OCI-LY7 (cell line): ENCODE measurements around the gene SLC43A2. TPM values are rescaled to one million over a fixed set of nuclear protein-coding genes. Genes with fewer than 3 reads are reported as not detected.

ENCODE experiments used
- BruUV-seq: library from RNA; stranded (reverse); fragments of 400-500 nt; replicated peaks from 2 replicates; lab custom pipeline; 2021; lab: Mats Ljungman, UMichigan
- CTCF ChIA-PET: fragments of 300-600 bp; sonication (Branson Sonifier 250); formaldehyde crosslinking; loops from one replicate; lab custom pipeline; 2022; ENCODE audit warnings: antibody characterized with exemption; ENCODE audit not compliant: unreplicated experiment; lab: Charles Lee
- POLR2A ChIA-PET: fragments of 300-600 bp; sonication (Branson Sonifier 250); formaldehyde crosslinking; loops from one replicate; lab custom pipeline; 2022; ENCODE audit warnings: antibody characterized with exemption; lab: Charles Lee
- DNase-seq: peaks from one replicate; pipeline ENCODE4 v3.0.0-alpha.2; 2015; ENCODE audit warnings: low spot score
- H2AFZ ChIP-seq: fragments of 200-600 bp; sonication (generic), shearing (Covaris generic); 2 replicates; pipeline ENCODE4 v1.6.1; 2014; ENCODE audit warnings: mild to moderate bottlenecking, antibody characterized with exemption, low read length, moderate library complexity
- H3K27ac ChIP-seq: fragments of 200-600 bp; sonication (generic); 2 replicates; pipeline ENCODE4 v1.5.1; 2014; ENCODE audit warnings: mixed run types, low read depth, mild to moderate bottlenecking, moderate library complexity, low read length, inconsistent platforms; ENCODE audit not compliant: poor library complexity, severe bottlenecking
- H3K36me3 ChIP-seq: fragments of 200-600 bp; sonication (generic); 2 replicates; pipeline ENCODE4 v1.6.1; 2014; ENCODE audit warnings: mild to moderate bottlenecking, antibody characterized with exemption, low read length, moderate library complexity, mixed read lengths; ENCODE audit not compliant: insufficient read depth
- H3K4me1 ChIP-seq: fragments of 200-600 bp; sonication (generic); 2 replicates; pipeline ENCODE4 v1.5.1; 2014; ENCODE audit warnings: mild to moderate bottlenecking, low read length; ENCODE audit not compliant: insufficient read depth, poor library complexity, severe bottlenecking
- H3K4me2 ChIP-seq: fragments of 200-600 bp; sonication (generic); 2 replicates; pipeline ENCODE4 v1.6.1; 2014; ENCODE audit warnings: mild to moderate bottlenecking, low read length
- H3K4me3 ChIP-seq: fragments of 200-600 bp; sonication (generic); 2 replicates; pipeline ENCODE4 v1.5.1; 2014; ENCODE audit warnings: mild to moderate bottlenecking, low read depth, low read length; ENCODE audit not compliant: poor library complexity, severe bottlenecking
- H3K79me2 ChIP-seq: fragments of 200-600 bp; sonication (generic); 2 replicates; pipeline ENCODE4 v1.6.1; 2016; ENCODE audit warnings: low read depth, mild to moderate bottlenecking, low read length, moderate library complexity, mixed read lengths; ENCODE audit not compliant: insufficient read depth
- H3K9me2 ChIP-seq: fragments of 200-600 bp; sonication (generic); 2 replicates; pipeline ENCODE4 v1.6.1; 2016; ENCODE audit warnings: mild to moderate bottlenecking, low read length, mixed read lengths; ENCODE audit not compliant: insufficient read depth
- H3K9me3 ChIP-seq: fragments of 200-600 bp; sonication (generic); 2 replicates; pipeline ENCODE4 v1.6.1; 2014; ENCODE audit warnings: mild to moderate bottlenecking, mixed run types, low read length, mixed read lengths
- H4K20me1 ChIP-seq: fragments of 200-600 bp; sonication (generic); 2 replicates; pipeline ENCODE4 v1.6.1; 2014; ENCODE audit warnings: mild to moderate bottlenecking, antibody characterized with exemption, low read length, moderate library complexity, mixed read lengths; ENCODE audit not compliant: insufficient read depth
- CTCF ChIP-seq: fragments of 200-600 bp; sonication (generic); conservative IDR thresholded peaks from 2 replicates; pipeline ENCODE4 v1.5.1; 2014; ENCODE audit warnings: mild to moderate bottlenecking, antibody characterized with exemption, low read length, moderate library complexity, mixed read lengths
- EZH2phosphoT487 ChIP-seq: fragments of 200-600 bp; sonication (generic); IDR thresholded peaks from 2 replicates; pipeline ENCODE4 v1.6.1; 2018; ENCODE audit warnings: low read depth, borderline replicate concordance, mild to moderate bottlenecking, mixed run types, antibody characterized with exemption, low read length, moderate library complexity, mixed read lengths
- intact Hi-C: fragments of 100-400 bp; cut with micrococcal nuclease; formaldehyde crosslinking; loops from one replicate; pipeline ENCODE4 v1.10.0; 2022; ENCODE audit not compliant: unreplicated experiment
- total RNA-seq, 2 experiments: library from RNA; depleted of rRNA in 1 of 2; stranded (reverse); fragments of >200 nt in 1 of 2; shearing (Covaris generic) in 1 of 2; gene quantifications; 2 replicates each; pipeline ENCODE4 v1.2.3, GENCODE V29; 2014 to 2022

The SLC43A2 gene
- total RNA-seq, 2 experiments from 2014 or later, result 9.2 to 17.1 TPM

GRCh38 chr17:1593630-1593931 lies 35.1 kb downstream of the SLC43A2 start:
- H3K4me1 ChIP-seq, result peaks cover 30% of the 10 kb centered on the region
- H3K27ac ChIP-seq, result peak overlapping the region; percentile 78
- H3K36me3 ChIP-seq, result 0 out of 2 replicates have a peak, but pooled peaks cover 5% of the 10 kb centered on the region
- no peaks in the 10 kb centered on the region for H3K9me2 ChIP-seq
- no peaks in the 10 kb centered on the region for H3K9me3 ChIP-seq
- no peaks in the 10 kb centered on the region for H4K20me1 ChIP-seq
- DNase-seq, result no peak
- H3K4me3 ChIP-seq, result peak overlapping the region; percentile 56
- ChIA-PET CTCF (interaction anchor here (0.6 kb wide), 1 partner anchor 19 kb away, joined by 3 read pairs; no protein-coding TSS in a partner anchor), POLR2A (no interaction called here)
- H2AFZ ChIP-seq, result peak overlapping the region; percentile 20; the same call in 1 of the 2 replicates
- intact Hi-C loops, result loop anchor here (1.0 kb wide), 1 partner anchor 34 kb away; no protein-coding TSS in a partner anchor
- H3K79me2 ChIP-seq, result no peaks in the 10 kb centered on the region
- TSS peak; percentile 78 for BruUV-seq
- peak overlapping the region; percentile 82 for H3K4me2 ChIP-seq
- TF ChIP-seq CTCF, result no peak
- TF ChIP-seq EZH2phosphoT487, result no peak

DNA sequence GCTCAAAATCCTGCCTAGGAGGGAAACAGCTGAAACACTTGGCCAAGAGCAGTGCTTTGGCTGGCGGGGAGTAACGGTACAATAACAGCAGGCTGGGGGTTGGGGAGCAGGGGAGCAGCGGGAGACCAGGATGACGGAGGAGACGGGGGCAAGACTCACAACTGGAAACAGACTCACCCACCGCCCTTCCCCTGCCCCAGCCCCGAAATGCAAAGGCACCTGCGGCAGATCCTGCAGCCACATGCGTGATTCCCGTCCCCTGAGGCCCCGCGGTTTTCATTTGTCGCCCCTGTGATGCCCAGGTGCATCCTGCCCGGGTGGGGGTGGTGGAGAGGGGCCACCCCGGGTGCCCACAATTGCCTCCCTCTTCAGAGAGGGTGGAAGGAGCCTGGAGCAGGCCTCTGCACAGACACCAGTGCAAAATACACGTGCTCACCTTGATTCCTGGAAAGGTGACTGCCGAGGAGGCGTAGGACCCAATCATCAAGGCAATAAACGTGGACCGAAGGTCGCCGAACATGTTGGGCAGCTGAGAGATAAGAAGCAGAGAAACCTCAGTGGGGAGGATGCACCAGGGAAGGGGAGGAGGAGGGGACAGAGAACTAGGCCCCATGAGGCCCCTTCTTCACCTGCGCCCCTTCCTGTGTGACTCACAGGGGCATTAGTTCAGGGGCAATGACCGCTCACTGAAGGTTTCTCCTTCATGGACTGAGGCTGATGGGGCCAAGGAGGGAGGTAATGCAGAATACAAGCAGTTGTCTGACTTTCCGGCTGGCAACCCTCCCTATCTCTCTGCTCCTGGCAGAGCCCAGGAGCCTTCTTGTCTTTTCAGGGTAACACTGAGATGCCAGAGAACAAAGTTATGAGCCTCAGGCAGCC lies 35.6 kb downstream of the SLC43A2 start:
- intact Hi-C loops, result loop anchor here (1.0 kb wide), 1 partner anchor 34 kb away; no protein-coding TSS in a partner anchor
- TF ChIP-seq EZH2phosphoT487 (no peak), CTCF (no peak)
- Histone ChIP-seq H3K79me2 (no peaks in the 10 kb centered on the region), H4K20me1 (no peaks in the 10 kb centered on the region), H3K36me3 (0 out of 2 replicates have a peak, but pooled peaks cover 5% of the 10 kb centered on the region), H3K27ac (peak overlapping the region; percentile 78), H3K9me2 (no peaks in the 10 kb centered on the region), H3K9me3 (no peaks in the 10 kb centered on the region), H3K4me3 (peak overlapping the region; percentile 56), H2AFZ (peak overlapping the region; percentile 21; the same call in 1 of the 2 replicates), H3K4me2 (peak overlapping the region; percentile 82), H3K4me1 (peaks cover 30% of the 10 kb centered on the region)
- BruUV-seq, result no TSS peak
- peak; percentile 94 for DNase-seq
- ChIA-PET CTCF (no interaction called here), POLR2A (no interaction called here)
